Measurements from ENCODE around the gene DIP2C.

DNA sequence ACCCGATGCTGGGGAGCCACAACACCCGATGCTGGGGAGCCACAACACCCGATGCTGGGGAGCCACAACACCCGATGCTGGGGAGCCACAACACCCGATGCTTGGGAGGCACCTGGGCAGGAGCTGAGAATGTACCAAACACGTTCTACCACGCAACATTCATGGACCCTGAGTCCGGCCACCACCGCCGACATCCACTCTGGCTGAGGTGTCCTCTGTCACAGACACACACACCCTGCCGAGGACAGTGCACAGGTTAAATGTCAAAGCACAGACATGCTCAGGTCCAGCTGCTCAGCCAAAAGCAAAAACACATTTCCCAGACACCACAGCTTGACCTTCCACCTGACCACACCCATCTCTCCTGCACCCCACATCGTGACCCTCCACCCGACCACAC lies 148.4 kb downstream of the DIP2C start:
- TF ChIP-seq CTCF (IDR thresholded peaks at IDR 0.05) (no peak), POLR2A (IDR thresholded peaks at IDR 0.05) (no peak), POLR2AphosphoS5 (IDR thresholded peaks at IDR 0.05) (no peak)
